HCT116 (cell line): ENCODE data around the gene USP53.

Experiments used
- CTCF ChIP-seq, 3 experiments: fragments of 200-600 bp in 1 of 3; sonication (generic) in 1 of 3; IDR thresholded peaks in 2 of 3; conservative IDR thresholded peaks in 1 of 3; 2 replicates each; pipeline ENCODE4 v1.5.1; 2012 to 2017; ENCODE audit warnings: low read depth in 2 of 3, low read length in 2 of 3, antibody characterized with exemption in 1 of 3, borderline replicate concordance in 1 of 3, control low read depth in 1 of 3, mild to moderate bottlenecking in 1 of 3, mixed read lengths in 1 of 3, mixed run types in 1 of 3, moderate library complexity in 1 of 3; ENCODE audit not compliant: insufficient read depth in 1 of 3
- EGR1 ChIP-seq: IDR thresholded peaks from 2 replicates; pipeline ENCODE4 v1.6.1; 2012; ENCODE audit warnings: low read depth
- ELF1 ChIP-seq: IDR thresholded peaks from 2 replicates; pipeline ENCODE4 v1.6.1; 2012; ENCODE audit warnings: low read depth, borderline replicate concordance
- EZH2 ChIP-seq: fragments of 200-600 bp; sonication (generic); IDR thresholded peaks from 2 replicates; pipeline ENCODE4 v1.6.1; 2017; ENCODE audit warnings: antibody characterized with exemption, mixed run types
- EZH2phosphoT487 ChIP-seq: fragments of 200-600 bp; IDR thresholded peaks from 2 replicates; pipeline ENCODE4 v1.6.1; 2018; ENCODE audit warnings: antibody characterized with exemption, borderline replicate concordance
- FOSL1 ChIP-seq: IDR thresholded peaks from 2 replicates; pipeline ENCODE4 v1.6.1; 2012; ENCODE audit warnings: low read depth
- JUND ChIP-seq: IDR thresholded peaks from 2 replicates; pipeline ENCODE4 v1.6.1; 2012
- RAD21 ChIP-seq: IDR thresholded peaks from 2 replicates; pipeline ENCODE4 v1.6.1; 2012; ENCODE audit warnings: low read depth, mild to moderate bottlenecking
- SIN3A ChIP-seq: IDR thresholded peaks from 2 replicates; pipeline ENCODE4 v1.6.1; 2012; ENCODE audit warnings: low read depth
- SRF ChIP-seq: IDR thresholded peaks from 2 replicates; pipeline ENCODE4 v1.6.1; 2012; ENCODE audit warnings: low read depth
- TF ChIP-seq, protein P1 (sequence below): IDR thresholded peaks from 2 replicates; pipeline ENCODE4 v1.6.1; 2011; ENCODE audit warnings: mild to moderate bottlenecking, low read length, moderate library complexity; ENCODE audit not compliant: insufficient replicate concordance; ENCODE audit errors: extremely low read depth
- TF ChIP-seq, protein P2 (sequence below): IDR thresholded peaks from 2 replicates; pipeline ENCODE4 v1.6.1; 2012
- TF ChIP-seq, protein P3 (sequence below): IDR thresholded peaks from 2 replicates; pipeline ENCODE4 v1.6.1; 2012

DNA sequence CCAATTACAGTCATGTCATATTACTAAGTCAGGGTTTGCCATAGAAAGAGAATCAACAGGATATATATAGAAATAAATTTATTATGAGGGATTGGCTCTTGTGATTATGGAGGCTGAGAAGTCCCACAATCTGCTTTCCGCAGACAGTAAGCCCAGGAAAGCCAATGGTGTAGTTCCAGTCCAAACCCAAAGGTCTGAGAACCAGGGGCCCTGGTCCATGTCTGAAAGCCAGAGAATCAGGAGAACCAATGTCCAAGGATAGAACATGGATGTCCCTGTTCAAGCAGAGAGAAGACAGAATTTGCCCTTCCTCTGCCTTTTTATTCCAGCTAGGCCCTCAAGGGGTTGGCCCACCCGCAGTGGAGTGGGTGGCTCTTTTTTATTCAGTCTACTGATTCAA lies 83.8 kb downstream of the USP53 start:
- TF ChIP-seq CTCF (IDR thresholded peaks at IDR 0.05 in 2 of 3, conservative IDR thresholded peaks at IDR 0.05 in 1 of 3; ENCODE audit: borderline replicate concordance in 1 of 3, insufficient read depth in 1 of 3, low read depth in 2 of 3, low read length in 2 of 3) (no peak), EZH2 (no peak), ELF1 (no peak), SIN3A (no peak), FOSL1 (no peak), EZH2phosphoT487 (no peak), SRF (no peak), EGR1 (no peak), JUND (no peak), RAD21 (no peak)
- TF ChIP-seq, protein P1, sequence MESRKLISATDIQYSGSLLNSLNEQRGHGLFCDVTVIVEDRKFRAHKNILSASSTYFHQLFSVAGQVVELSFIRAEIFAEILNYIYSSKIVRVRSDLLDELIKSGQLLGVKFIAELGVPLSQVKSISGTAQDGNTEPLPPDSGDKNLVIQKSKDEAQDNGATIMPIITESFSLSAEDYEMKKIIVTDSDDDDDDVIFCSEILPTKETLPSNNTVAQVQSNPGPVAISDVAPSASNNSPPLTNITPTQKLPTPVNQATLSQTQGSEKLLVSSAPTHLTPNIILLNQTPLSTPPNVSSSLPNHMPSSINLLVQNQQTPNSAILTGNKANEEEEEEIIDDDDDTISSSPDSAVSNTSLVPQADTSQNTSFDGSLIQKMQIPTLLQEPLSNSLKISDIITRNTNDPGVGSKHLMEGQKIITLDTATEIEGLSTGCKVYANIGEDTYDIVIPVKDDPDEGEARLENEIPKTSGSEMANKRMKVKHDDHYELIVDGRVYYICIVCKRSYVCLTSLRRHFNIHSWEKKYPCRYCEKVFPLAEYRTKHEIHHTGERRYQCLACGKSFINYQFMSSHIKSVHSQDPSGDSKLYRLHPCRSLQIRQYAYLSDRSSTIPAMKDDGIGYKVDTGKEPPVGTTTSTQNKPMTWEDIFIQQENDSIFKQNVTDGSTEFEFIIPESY: no peak
- TF ChIP-seq, protein P2, sequence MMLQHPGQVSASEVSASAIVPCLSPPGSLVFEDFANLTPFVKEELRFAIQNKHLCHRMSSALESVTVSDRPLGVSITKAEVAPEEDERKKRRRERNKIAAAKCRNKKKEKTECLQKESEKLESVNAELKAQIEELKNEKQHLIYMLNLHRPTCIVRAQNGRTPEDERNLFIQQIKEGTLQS: no peak
- TF ChIP-seq, protein P3, sequence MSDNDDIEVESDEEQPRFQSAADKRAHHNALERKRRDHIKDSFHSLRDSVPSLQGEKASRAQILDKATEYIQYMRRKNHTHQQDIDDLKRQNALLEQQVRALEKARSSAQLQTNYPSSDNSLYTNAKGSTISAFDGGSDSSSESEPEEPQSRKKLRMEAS: no peak
